NOMO-1 treated with dmso at 0.1 percent for 144 hours (cell line): ENCODE results near the gene CRLF1.

Experiments used
- DNase-seq: peaks from one replicate; lab custom pipeline; 2025; ENCODE audit not compliant: unreplicated experiment; lab: John Stamatoyannopoulos, UW

Gene CRLF1, protein sequence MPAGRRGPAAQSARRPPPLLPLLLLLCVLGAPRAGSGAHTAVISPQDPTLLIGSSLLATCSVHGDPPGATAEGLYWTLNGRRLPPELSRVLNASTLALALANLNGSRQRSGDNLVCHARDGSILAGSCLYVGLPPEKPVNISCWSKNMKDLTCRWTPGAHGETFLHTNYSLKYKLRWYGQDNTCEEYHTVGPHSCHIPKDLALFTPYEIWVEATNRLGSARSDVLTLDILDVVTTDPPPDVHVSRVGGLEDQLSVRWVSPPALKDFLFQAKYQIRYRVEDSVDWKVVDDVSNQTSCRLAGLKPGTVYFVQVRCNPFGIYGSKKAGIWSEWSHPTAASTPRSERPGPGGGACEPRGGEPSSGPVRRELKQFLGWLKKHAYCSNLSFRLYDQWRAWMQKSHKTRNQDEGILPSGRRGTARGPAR

DNA sequence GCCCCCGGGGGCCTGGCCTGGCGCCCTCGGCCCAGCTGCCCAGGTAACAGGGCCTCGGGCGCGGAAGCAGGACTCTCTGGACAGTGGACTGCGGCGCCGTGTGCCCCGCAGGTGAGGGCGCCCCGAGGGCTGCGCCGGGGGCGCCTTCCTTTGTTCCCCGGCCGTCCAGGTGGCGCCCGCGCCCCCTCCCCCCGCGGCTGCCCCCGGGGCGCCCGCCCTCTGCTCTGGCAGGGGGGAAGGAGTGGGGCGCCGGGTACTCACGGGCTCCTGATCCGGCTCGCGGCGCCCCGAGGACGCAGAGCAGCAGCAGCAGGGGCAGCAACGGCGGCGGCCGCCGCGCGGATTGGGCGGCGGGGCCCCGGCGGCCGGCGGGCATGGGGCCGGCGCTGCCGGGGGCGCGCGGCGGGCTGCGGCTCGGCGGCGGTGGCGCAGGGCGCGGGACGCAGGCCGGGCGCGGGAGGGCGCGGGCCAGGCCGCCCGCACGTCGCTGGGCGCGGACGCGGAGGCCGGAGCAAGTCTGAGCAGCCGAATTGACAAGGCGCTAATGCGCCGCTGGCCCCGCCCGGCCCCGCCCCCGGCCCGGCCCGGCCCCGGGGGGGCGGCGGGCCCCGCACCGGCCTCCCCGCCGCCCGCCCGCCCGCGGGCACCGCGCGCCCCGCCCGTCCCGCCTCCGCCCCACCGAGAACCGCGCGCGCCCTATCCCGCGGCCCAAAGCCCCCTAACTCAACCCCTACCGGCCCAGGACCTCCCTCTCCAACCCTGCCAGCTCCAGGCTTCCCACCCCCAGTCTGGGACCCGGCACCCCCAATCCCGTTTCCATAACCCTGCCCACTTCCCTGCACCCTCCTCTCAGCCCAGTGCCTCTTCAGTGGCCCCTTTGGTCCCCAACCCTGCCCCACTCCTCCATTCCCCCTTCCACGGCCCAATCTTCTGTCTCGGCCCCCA, at the start of gene CRLF1:
Gene CRLF1 (minus strand): TSS at position 519 of the 945 bp plus-strand sequence. CDS start 143 bp downstream, at position 376.
- no peak for DNase-seq

- no peak for DNase-seq
These were observed 48.7 kb upstream of the CRLF1 start for GRCh38 chr19:18655173-18655844.

DNA sequence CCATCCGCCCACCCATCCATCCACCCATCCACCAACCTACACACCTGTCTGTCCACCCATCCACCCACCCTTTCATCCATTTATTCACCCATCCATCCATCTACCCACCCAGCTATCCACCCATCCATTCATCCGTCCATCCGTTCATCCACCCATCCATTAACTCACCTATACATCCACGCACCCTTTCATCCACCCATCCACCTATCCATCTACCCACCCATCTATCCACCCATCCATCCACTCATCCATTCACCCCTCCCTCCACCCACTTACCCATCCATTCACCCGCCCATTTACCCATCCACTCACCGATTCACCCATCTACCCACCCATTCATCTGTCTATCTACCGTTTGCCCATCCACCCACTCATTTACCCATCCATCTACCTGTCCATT, 47.9 kb upstream of the CRLF1 start:
- no peak for DNase-seq

DNA sequence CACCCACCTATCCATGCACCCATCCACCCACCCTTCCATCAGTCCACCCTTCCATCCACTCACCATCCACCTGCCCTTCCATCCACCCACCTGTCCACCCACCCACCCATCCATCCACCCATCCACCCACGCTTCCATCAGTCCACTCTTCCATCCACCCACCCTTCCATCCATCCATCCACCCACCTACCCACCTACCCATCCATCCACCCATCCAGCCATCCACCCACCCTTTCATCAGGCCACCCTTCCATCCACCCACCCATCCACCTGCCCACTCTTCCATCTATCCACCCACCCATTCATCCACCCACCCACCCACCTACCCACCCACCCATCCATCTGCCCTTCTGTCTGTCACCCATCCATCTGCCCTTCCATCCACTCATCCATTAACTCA, 47.3 kb upstream of the CRLF1 start:
- no peak for DNase-seq

GRCh38 chr19:18651733-18652132, 45.1 kb upstream of the CRLF1 start:
- DNase-seq: no peak

- DNase-seq: no peak
These were observed 44.7 kb upstream of the CRLF1 start for GRCh38 chr19:18651300-18651699.

DNA sequence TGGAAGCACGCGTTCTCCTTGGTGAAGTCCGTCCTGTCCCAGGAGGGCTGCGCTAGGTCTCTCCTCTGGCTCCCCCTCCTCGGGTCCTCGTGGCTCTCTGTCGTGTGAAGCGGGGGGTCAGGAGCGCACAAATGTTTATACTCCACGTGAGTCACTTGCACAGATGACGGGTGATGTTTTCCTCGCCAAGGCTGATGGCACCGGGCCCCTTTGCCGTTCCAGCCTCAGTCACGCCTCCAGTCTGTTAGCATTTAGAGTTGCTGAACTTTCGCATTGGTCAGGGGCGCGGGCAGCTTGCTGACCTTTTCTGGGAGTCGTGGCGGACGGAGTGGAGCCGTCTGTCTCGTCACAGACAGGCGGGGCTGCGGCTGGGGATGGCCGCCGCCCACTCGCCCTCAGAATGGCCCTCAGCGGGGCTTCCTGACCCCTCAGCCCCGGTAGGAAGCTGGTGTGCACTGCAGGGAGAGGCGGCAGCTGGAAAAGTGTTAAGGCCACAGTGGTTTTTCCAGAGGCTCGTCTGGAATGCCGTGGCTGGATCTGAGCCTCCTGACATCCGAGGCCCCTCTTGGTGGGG, 44.0 kb upstream of the CRLF1 start:
- DNase-seq: no peak

DNA sequence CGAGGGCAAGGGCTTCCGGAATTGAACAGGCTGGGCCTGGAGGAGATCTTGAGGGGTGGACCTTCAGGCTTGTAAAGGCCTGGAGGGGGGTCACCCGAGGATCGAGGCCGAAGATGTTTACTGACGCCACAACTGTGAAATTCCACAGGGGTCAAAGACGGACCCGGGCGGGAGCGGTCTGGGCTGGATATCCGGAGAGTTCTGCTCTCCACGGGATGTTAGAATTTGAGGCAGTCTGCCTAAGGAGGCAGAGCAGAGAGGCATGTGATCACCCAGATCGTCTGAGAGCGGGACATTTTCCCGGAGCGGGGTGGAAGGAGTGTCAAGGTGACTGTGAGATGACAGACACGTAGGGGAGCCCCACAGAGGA, 43.4 kb upstream of the CRLF1 start:
- no peak for DNase-seq

DNA sequence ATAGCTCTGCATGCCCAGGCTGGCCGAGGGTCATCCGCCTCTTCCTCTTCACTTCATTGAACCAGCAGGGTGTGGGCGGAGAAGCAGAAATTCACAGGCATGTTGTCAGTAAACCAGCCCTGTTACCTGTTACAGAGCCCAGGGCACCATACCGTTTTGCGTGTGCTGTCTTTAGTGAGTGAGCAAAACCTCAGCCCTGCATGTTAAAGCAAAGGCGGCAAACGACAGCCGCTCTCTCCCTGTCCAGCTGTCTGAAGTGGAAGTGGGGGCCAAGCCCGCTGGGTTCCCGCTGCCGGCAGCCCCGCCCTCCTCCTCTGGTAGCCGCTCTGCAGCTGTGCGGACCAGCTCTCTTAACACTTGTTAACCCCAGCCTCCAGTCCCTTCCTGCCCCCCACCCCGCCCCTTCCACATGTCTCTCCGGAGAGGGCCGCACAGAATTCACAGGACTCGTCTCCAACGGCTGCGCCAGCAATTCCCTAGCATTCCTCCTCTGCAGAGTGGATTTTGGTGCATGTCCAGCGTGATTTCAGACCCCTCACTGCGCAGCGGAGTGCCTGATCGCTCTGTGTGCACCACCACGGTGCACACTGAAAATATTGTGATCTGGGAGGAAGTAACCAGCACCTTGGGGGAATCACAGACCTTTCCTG, 42.9 kb upstream of the CRLF1 start:
- no peak for DNase-seq

GRCh38 chr19:18648973-18649315, 42.3 kb upstream of the CRLF1 start:
- no peak for DNase-seq

DNA sequence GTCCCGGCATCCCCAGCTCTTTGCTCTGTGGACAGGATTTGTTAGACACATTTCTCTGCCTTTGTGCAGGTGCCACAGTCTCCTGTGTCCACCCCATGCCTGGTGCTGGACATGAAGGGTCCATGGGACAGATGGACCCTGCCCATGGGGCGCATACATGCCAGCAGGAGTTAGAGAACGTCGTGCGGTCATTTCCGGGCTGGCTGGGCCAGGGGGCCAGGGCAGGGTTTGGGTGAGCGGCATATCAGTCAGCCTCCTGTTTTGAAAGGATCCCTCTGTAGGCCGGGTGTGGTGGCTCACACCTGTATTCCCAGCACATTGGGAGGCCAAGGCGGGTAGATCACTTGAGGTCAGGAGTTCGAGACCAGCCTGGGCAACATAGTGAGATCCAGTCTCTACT, 41.2 kb upstream of the CRLF1 start:
- no peak for DNase-seq

GRCh38 chr19:18647371-18647767, 40.8 kb upstream of the CRLF1 start:
- DNase-seq: no peak

GRCh38 chr19:18646535-18647370, 40.2 kb upstream of the CRLF1 start:
- no peak for DNase-seq

DNA sequence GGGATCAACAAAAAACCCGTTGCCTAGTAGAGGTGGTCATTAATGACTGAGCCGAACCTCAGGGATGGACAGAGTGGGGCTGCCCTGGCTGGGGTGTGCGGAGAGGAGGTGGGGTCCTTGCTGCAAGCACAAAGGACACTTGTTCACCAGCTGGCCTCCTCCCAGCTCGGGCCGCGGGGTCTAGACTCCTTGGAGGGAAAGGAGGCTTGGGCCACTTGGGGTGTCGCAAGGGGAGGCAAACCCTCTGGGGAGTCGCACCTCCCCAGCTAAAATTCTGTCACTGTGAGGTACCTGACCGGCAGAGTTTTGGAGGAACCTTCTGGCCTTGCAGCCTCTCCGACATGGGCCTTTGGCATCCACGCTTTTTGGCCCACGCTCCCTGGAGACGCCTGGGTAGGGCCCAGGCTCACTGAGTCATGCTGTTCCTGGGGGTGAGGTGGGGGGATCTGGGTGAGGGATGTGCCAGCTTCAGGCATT, 38.5 kb upstream of the CRLF1 start:
- DNase-seq: no peak

GRCh38 chr19:18644196-18645034, 37.8 kb upstream of the CRLF1 start:
- DNase-seq: peak; percentile 70

DNA sequence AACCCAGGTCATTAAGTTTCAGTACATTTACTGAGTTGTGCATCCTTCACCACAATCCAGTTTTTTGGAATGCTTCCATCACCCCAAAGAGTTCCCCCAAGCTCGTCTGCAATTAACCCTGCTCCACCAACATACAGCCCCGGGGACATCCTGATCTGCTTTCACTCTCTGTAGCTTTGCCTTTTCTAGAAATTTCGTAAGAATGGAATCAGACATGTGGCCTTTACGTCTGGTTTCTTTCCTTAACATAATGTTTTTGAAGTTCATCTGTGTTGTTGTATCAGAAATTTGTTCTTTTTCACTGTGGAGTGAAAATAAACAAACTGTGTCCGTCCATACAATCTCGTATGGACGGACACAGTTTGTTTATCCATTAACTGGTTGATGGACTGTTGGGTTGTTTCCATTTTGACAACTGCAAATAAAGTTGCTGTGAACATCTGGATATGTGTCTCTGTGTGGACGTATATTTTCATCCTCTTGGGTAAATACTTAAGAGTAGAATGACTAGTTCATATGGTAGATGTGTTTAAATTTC, 33.2 kb upstream of the CRLF1 start:
- no peak for DNase-seq

DNA sequence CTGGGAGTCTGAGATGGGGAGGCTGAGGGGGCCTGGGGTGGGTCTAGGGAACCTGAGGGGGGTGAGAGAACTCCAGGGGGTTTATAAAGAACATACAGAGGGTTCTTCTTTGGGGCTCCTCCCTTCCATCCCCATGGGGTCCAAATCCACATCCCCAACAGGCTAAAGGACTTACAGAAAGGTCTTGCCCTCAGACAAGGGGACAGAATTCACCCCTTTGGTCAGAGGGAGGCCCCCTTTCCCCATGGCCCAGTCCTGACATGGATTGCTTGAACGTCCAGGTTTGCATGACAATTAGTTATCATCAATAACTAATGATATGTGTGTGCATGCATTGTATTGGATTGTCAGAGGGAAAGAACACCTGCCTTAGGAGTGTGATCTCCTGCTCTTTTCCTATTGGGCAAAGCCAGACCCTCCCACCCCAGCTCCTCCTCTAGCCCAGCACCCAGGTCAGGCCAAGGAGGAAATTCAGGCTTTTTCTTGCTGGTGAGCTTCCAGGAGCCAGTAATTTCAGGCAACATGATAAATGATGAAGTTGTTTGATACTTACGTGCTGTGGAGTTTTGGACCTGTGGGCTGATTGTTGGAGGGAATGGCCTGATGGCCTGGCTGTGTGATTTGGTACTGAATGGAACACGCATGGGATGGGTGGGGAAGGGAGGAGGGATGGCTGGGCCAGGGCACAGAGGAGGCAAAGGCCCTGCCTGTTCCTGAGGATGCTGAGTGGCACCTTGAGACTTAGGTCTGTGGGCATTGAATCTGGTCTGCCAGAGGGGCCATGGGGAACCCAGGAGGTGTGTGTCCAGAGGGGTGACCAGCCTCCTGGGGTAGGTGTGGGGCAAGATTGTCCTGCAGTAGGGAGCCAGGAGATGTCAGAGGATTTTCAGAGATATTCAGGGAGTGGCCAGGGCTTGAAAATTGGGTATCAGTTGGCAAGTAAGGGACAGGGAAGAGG, 31.4 kb upstream of the CRLF1 start:
- no peak for DNase-seq
